ENCODE data around the gene FRA10AC1.

DNA sequence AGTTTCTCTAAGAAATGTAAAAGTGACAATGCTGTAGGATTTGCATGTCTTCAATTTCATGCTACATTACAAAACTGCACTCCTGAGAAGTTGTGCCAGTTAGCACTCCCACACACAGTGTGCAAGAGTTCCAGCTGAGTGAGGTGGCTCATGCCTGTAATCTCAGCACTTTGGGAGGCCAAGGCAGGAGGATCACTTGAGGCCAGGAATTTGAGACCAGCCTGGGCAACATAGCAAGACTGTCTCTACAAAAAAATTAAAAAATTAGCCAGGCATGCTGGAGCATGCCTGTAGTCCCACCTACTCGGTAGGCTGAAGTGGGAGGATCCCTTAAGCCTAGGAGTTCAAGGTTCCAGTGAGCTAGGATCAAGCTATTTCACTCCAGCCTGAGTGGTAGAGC, 44.6 kb downstream of the FRA10AC1 start:
- TF ChIP-seq, protein P1, sequence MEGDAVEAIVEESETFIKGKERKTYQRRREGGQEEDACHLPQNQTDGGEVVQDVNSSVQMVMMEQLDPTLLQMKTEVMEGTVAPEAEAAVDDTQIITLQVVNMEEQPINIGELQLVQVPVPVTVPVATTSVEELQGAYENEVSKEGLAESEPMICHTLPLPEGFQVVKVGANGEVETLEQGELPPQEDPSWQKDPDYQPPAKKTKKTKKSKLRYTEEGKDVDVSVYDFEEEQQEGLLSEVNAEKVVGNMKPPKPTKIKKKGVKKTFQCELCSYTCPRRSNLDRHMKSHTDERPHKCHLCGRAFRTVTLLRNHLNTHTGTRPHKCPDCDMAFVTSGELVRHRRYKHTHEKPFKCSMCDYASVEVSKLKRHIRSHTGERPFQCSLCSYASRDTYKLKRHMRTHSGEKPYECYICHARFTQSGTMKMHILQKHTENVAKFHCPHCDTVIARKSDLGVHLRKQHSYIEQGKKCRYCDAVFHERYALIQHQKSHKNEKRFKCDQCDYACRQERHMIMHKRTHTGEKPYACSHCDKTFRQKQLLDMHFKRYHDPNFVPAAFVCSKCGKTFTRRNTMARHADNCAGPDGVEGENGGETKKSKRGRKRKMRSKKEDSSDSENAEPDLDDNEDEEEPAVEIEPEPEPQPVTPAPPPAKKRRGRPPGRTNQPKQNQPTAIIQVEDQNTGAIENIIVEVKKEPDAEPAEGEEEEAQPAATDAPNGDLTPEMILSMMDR (conservative IDR thresholded peaks at IDR 0.05; ENCODE audit: low read depth, low read length): no peak
- TF ChIP-seq MAFK (IDR thresholded peaks at IDR 0.05; ENCODE audit: low read depth, low read length): no peak
